Breast epithelium (tissue), 3 donors: Measurements from ENCODE around the gene SLC38A10.

Experiments used
- POLR2A ChIP-seq: fragments of 450-650 bp; IDR thresholded peaks from one replicate; pipeline ENCODE4 v1.6.1; 2016; ENCODE audit warnings: antibody characterized with exemption, mild to moderate bottlenecking, moderate library complexity
- TF ChIP-seq, protein P1 (sequence below), 3 donors: fragments of 450-650 bp; IDR thresholded peaks; one replicate each; pipeline ENCODE4 v1.5.1; 2016 to 2017; ENCODE audit warnings: antibody characterized with exemption in 3 of 3, mild to moderate bottlenecking in 3 of 3, moderate library complexity in 3 of 3

DNA sequence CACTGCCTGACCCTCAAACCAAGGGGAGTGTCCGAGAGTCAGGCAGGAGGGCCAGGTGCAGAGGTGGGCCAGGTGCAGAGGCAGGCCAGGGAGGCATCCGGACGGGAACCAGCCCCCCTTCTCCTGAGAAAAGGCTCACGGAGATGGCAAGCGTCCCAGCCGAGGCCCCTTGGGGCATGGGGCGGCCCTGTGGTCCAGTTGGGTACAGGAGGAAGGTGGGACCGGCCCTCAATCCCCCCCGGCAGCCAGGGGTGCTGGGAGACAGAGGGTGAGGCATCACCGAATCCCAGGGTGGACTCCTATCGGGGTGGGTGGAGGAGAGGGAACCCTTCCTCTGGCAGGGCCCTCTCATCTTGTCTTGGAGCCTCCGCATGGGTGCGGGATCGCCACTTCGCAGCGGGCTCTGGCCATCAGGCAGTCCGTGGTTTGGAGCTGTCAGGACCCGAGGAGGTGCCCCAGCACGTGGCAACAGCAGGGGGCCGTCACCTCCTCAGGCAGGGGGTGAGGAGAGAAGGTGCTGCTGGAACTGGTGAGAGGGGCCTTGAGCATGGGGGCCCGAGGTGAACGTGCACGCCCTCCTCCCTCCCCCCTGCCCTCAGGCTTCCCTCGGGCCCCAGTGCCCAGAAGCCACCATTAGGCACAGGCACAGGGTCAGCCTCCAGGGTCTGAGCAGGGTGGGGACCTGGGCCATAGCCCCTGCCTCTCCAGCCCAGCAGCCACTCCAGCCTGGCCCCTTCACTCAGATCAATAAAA, 38.7 kb upstream of the SLC38A10 start:
- TF ChIP-seq, protein P1, sequence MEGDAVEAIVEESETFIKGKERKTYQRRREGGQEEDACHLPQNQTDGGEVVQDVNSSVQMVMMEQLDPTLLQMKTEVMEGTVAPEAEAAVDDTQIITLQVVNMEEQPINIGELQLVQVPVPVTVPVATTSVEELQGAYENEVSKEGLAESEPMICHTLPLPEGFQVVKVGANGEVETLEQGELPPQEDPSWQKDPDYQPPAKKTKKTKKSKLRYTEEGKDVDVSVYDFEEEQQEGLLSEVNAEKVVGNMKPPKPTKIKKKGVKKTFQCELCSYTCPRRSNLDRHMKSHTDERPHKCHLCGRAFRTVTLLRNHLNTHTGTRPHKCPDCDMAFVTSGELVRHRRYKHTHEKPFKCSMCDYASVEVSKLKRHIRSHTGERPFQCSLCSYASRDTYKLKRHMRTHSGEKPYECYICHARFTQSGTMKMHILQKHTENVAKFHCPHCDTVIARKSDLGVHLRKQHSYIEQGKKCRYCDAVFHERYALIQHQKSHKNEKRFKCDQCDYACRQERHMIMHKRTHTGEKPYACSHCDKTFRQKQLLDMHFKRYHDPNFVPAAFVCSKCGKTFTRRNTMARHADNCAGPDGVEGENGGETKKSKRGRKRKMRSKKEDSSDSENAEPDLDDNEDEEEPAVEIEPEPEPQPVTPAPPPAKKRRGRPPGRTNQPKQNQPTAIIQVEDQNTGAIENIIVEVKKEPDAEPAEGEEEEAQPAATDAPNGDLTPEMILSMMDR (IDR thresholded peaks at IDR 0.05), result no peak
- TF ChIP-seq POLR2A, result no peak
